HG02798 (cell line): ENCODE measurements around the gene RALGPS1.

Source experiments
- ATAC-seq: cut with Tn5 transposase; IDR thresholded peaks from one replicate; pipeline ENCODE4 v1.9.1; 2021; ENCODE audit warnings: mild to moderate bottlenecking; ENCODE audit not compliant: unreplicated experiment, poor library complexity

The RALGPS1 gene

DNA sequence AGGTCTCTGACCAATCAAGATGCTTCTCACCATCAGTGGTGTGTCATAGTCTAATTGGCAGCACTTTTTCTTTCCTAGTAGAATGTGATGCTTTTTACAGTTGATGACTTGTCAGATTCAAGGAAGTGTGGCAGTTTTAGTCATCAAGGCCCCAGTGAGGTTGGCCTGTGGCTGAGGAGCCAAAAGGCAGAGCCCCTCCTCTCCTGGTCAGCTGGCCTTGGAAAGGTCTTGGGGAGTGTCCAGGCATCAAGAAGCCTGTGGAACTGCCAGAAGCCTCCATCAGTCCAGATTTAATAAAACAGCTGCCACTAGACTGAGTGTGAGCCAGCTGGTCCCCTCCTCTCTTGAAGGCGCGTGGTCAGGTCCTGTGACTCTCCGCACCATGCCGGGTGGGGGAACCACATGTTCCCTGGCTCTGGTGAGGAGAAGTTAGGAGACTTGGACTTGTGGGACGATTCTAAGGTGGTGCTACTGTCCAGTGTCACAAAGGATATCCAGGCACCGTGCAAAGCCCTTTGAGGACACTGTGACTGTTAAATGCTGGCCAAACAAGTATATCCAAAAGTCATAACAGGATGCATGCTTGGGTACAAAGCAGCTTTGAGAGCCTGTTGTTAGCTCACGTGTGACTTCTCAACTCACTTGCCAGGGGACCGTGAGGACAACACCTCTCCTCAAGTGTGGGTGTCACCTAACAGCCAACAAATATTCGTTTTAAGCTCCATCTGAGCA, 213.9 kb downstream of the RALGPS1 start:
- ATAC-seq, result no peak

DNA sequence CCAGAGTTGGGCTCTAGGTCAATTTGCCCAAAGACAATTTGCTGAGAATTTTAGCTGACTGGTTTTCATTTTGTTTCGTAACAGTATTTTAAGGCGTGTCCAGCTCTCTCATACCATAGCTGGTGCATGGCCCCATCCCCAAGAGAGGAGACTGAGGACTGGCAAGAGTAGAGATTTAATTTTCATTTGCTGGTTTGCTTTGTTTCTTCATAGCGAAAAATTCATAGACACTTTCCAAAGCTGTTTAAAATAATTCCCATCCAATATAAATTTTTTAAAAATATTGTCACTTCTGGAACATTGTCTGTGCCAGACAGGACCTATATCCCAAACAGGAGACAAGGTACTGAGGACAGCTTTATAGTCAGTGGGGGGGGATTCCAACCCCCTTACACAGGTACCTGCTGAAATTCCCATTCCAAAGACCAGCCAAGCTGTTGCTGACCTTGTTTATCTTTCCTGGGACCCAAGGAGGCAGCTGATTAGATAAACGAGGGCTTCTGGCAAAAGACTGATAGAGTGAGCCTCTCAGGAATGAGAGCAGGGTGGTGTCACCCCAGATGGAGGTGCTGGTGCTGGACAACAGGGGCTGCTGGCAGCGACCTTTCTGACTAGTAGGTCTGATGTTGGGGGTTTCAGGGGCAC, 214.6 kb downstream of the RALGPS1 start:
- ATAC-seq, result no peak

- no peak for ATAC-seq
Measured at GRCh38 chr9:127129718-127130085, 215.1 kb downstream of the RALGPS1 start.

DNA sequence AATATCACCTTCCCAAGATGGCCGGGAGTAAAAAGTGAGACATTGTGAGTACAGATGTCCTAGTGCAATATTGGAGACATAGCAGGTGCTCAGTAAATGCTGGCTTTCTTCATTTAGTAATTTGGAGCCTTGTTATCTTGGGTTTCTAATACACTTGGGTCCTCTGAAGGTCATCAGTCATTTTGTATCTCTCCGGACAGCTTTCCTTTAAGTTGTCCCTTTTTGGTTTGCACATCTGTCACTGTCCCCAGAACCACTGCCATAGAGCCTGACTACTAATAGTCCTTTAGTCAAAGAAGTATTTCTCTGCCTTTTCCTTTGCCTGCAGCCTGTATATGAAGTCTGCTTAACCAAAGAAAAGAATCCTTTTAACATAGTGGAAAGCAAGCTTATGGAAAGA, 215.7 kb downstream of the RALGPS1 start:
- ATAC-seq, result no peak

GRCh38 chr9:127130661-127131538, 216.3 kb downstream of the RALGPS1 start:
- ATAC-seq, result no peak

DNA sequence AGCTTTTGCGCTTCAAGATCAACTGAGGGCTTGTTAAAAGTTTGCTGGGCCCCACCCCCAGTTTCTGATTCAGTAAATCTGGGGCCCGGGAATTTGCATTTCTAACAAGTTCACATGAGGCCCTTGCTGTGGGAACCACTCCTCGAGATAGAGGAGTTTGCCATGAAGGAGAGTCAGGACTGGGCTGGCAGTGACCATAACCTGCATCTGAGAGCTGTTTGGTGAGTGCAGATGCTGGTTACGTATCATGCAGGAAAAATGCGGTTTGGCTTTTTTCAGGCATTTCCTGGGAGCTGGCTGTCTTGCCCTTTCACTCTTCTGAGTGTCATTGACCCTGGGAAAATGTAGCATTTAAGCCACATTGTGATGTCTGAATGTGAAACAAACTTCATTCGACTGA, 217.3 kb downstream of the RALGPS1 start:
- ATAC-seq, result no peak

- ATAC-seq, result no peak
Measured at GRCh38 chr9:127132375-127132774, 217.8 kb downstream of the RALGPS1 start.

DNA sequence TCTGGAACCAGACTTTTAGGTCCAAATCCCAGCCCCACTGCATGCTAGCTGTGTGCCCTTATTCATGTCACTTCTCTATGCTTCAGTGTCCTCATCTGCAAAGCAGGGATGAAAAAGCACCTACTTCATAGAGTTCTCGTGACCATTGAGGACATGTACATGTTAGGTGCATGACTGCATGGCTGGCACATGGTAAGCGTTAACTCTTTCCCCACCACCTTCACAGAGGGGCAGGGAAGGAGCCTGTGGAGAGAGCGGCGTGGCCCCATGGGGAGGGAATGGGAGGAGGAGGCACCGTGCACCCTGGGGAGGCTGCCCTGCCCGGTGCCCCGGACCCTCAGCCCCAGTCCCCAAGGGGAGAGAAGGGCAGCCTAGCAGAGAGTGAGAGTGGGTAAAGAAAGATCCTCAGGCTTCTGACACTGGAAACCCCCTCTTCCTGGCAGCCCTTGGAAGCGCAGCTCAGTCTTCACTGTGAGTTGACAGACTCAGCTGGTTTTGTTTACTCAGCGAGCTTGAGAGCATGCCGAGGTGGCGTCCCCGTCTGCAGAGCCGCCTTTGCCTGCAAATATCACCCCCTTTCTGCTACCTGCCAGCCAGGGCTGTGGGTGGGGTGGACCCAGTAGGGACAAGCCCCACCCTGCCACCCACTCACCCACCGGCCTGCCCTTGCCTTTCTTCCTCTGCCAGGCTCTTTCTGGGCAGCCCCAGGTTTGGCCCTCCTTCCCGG, 218.5 kb downstream of the RALGPS1 start:
- no peak for ATAC-seq

- ATAC-seq, result no peak
Measured at GRCh38 chr9:127133739-127134167, 219.2 kb downstream of the RALGPS1 start.

DNA sequence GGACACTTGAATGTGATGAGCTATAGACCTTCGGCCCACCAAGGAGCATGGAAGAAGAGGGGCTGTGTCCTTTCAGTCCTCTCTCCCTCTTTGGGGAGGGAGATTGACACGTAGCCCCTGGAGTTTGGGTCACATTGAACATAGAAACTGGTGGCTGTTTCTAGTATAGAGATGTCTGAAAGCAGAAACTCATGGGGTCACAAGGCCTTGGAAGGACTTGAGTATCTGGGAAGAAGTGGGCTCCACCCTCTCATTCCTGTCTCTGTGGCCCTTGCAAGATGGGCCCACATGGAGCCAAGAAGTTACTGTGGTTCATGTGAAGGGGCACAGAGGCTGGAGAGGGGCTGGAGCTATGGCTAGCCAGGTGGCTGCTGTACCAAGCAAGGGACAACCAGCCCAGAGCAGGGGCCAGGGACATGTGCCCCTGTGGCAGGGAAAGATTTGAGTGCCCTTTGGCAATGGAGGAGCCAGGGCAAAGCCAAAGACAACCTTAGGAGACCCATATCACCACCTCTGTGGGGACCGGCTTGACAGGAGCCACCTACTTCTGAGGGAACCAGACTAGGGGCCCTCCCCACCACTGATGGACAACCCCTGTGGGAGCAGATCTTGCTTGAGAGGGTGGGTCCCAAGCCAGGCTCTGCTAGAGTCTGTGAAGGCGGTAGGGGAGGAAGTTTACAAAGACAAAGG, 220.6 kb downstream of the RALGPS1 start:
- ATAC-seq, result no peak

DNA sequence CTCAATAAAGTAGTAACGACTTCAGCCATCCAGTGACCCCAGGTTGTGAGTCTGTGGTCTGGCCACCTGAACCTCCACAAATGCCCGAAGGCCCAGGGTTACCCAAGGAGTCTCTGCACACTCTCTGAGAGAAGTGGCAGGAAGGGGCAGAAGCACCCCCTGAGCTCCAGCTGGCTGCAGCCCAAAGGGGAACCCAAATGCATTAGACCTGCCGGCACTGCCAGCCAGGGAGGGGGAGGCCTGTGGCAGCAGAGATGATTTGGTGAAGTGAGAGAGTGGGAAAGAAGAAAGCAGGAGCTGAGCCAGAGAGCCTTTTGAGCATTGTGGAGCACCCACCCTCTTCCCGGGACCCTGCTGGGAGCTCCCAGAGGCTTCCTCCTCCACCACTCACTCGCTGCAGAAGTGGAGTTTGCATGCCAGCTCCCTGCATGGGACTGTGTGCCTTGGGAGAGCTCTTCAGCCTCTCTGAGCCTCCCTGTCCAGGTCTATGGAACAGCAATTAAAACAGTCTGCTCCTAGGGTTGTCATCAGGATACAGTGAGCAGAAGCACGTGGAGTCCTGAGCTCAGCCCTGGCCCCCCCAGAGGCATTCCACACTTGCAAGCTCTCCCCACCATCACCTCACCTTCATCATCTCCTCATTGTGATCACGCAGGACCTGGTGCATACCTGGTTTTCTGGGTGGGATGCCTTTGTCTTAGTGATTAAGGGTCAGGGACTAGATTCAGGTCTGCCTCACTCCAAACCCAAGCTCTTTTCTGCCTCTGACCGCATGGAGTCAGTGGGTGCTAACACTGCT, 221.7 kb downstream of the RALGPS1 start:
- ATAC-seq, result no peak

GRCh38 chr9:127136880-127137639, 222.5 kb downstream of the RALGPS1 start:
- no peak for ATAC-seq

GRCh38 chr9:127137640-127138360, 223.2 kb downstream of the RALGPS1 start:
- no peak for ATAC-seq

GRCh38 chr9:127138444-127138843, 223.9 kb downstream of the RALGPS1 start:
- no peak for ATAC-seq

- no peak for ATAC-seq
Measured at GRCh38 chr9:127139071-127139731, 224.6 kb downstream of the RALGPS1 start.

DNA sequence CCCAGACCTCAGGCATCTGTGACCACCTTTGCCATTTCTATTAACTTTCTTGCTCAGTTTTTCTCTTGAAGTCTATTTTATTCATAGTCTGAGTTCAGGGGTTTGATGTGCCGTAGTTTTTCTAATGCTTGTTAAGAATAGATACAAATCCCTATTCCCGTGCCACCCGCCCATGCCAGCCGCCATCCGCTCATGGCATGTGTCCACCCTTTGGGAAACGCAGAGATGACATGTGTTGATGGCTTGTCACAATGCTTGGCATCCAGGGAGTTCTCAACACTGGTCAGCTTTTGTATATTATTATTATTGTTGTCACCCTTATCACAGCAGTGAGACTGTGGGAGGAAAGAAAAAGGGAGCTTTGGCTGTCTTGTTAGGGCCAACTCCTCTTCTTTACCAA, 225.2 kb downstream of the RALGPS1 start:
- no peak for ATAC-seq

GRCh38 chr9:127140181-127140580, 225.6 kb downstream of the RALGPS1 start:
- ATAC-seq, result no peak
